AG04449 (cell line): ENCODE results near the gene BPTF.

ENCODE experiments used
- CTCF ChIA-PET: fragments of 350-600 bp; formaldehyde crosslinking; extraction: SDS; loops from one replicate; lab custom pipeline; 2021; ENCODE audit warnings: antibody characterized with exemption; lab: Yijun Ruan, JAX
- POLR2A ChIA-PET: fragments of 400-600, 350-600 bp; formaldehyde crosslinking; extraction: SDS; loops from one replicate; lab custom pipeline; 2020; ENCODE audit warnings: antibody characterized with exemption, inconsistent platforms; lab: Yijun Ruan, JAX
- DNase-seq: peaks from one replicate; pipeline ENCODE4 v3.0.0-alpha.2; 2010; ENCODE audit warnings: low read depth, low spot score
- H3K4me3 ChIP-seq: 2 replicates; pipeline ENCODE4 v1.5.1; 2011; ENCODE audit warnings: low read depth, mild to moderate bottlenecking, control low read depth, low read length
- CTCF ChIP-seq: IDR thresholded peaks from one replicate; pipeline ENCODE4 v1.5.1; 2011; ENCODE audit warnings: mild to moderate bottlenecking, moderate library complexity, low read length, control low read depth, inconsistent platforms; ENCODE audit not compliant: insufficient read depth; ENCODE audit errors: missing control alignments

The BPTF gene

GRCh38 chr17:67833134-67833533 is 7.8 kb downstream of the BPTF start:
- ChIA-PET CTCF (no interaction called here), POLR2A (no interaction called here)
- H3K4me3 ChIP-seq: no peak overlapping the region
- DNase-seq: no peak
- no peak for TF ChIP-seq CTCF

GRCh38 chr17:67833946-67834631 is 8.8 kb downstream of the BPTF start:
- POLR2A ChIA-PET: no interaction called here
- CTCF ChIA-PET: interaction anchor here (1.0 to 2.5 kb wide), 2 partner anchors 9 to 34 kb away, joined by 3 to 11 read pairs; partner anchors contain the start of gene BPTF

GRCh38 chr17:67834634-67835033 is 9.3 kb downstream of the BPTF start:
- no peak overlapping the region for H3K4me3 ChIP-seq
- ChIA-PET CTCF (interaction anchor here (1.0 to 2.5 kb wide), 2 partner anchors 10 to 35 kb away, joined by 3 to 11 read pairs; partner anchors contain the start of gene BPTF), POLR2A (interaction anchor here (1.0 kb wide), 1 partner anchor 10 kb away, joined by 4 read pairs; the partner anchor contains the start of gene BPTF)
- TF ChIP-seq CTCF: no peak
- DNase-seq: no peak

More at GRCh38 chr17:67833946-67834631, 8.8 kb downstream of the BPTF start:
- TF ChIP-seq CTCF: no peak
- no peak overlapping the region for H3K4me3 ChIP-seq
- DNase-seq: no peak

- CTCF ChIA-PET: interaction anchor here (1.0 to 2.5 kb wide), 2 partner anchors 12 to 60 kb away, joined by 3 to 11 read pairs; partner anchors contain the start of gene BPTF
- H3K4me3 ChIP-seq: no peak overlapping the region
- POLR2A ChIA-PET: no interaction called here
- no peak for TF ChIP-seq CTCF
- DNase-seq: peak; percentile 60
Measured at GRCh38 chr17:67836205-67836987, 11.1 kb downstream of the BPTF start.

- ChIA-PET POLR2A (no interaction called here), CTCF (no interaction called here)
- no peak for DNase-seq
- H3K4me3 ChIP-seq: no peak overlapping the region
- no peak for TF ChIP-seq CTCF
Measured at GRCh38 chr17:67837965-67838364, 12.7 kb downstream of the BPTF start.

- POLR2A ChIA-PET: no interaction called here
- no peak for TF ChIP-seq CTCF
- no peak overlapping the region for H3K4me3 ChIP-seq
- CTCF ChIA-PET: interaction anchor here (1.5 kb wide), 1 partner anchor 16 kb away, joined by 3 read pairs; no protein-coding TSS in a partner anchor
- DNase-seq: no peak
Measured at GRCh38 chr17:67838538-67838937, 13.2 kb downstream of the BPTF start.
